RWPE2 (cell line): ENCODE results near the gene APOC1.

Experiments
- ATAC-seq: fragments of 200-7000 bp; cut with Tn5 transposase; 3 replicates; pipeline ENCODE4 v1.9.1; 2021; ENCODE audit warnings: low read depth
- DNase-seq: peaks from one replicate; pipeline ENCODE4 v3.0.0-alpha.2; 2020; ENCODE audit warnings: low spot score
- H3K27ac ChIP-seq: fragments of 450-650 bp; 2 replicates; pipeline ENCODE4 v1.5.1; 2017; ENCODE audit warnings: mild to moderate bottlenecking; ENCODE audit not compliant: poor library complexity, severe bottlenecking
- H3K27me3 ChIP-seq: fragments of 250-450 bp; sonication (Bioruptor Pico); 2 replicates; pipeline ENCODE4 v1.5.1; 2021; ENCODE audit warnings: mild to moderate bottlenecking, moderate library complexity; ENCODE audit not compliant: insufficient read depth, poor library complexity, severe bottlenecking
- H3K36me3 ChIP-seq: fragments of 250-450 bp; sonication (Bioruptor Pico); 2 replicates; pipeline ENCODE4 v1.5.1; 2020; ENCODE audit warnings: low read depth, mild to moderate bottlenecking, moderate library complexity
- H3K4me1 ChIP-seq: fragments of 250-450 bp; sonication (Bioruptor Pico); 2 replicates; pipeline ENCODE4 v1.5.1; 2021; ENCODE audit warnings: mild to moderate bottlenecking, moderate library complexity; ENCODE audit not compliant: insufficient read depth, poor library complexity, severe bottlenecking
- H3K4me3 ChIP-seq: fragments of 250-450 bp; sonication (Bioruptor Pico); 2 replicates; pipeline ENCODE4 v1.5.1; 2021; ENCODE audit warnings: mild to moderate bottlenecking, moderate library complexity; ENCODE audit not compliant: severe bottlenecking
- H3K9me3 ChIP-seq: fragments of 250-450 bp; sonication (Bioruptor Pico); 2 replicates; pipeline ENCODE4 v1.5.1; 2021; ENCODE audit warnings: mild to moderate bottlenecking, moderate library complexity; ENCODE audit not compliant: severe bottlenecking
- TF ChIP-seq, protein P1 (sequence below): fragments of 450-650 bp; IDR thresholded peaks from one replicate; pipeline ENCODE4 v1.5.1; 2017; ENCODE audit warnings: mild to moderate bottlenecking, moderate library complexity; ENCODE audit not compliant: poor library complexity, severe bottlenecking

The APOC1 gene

DNA sequence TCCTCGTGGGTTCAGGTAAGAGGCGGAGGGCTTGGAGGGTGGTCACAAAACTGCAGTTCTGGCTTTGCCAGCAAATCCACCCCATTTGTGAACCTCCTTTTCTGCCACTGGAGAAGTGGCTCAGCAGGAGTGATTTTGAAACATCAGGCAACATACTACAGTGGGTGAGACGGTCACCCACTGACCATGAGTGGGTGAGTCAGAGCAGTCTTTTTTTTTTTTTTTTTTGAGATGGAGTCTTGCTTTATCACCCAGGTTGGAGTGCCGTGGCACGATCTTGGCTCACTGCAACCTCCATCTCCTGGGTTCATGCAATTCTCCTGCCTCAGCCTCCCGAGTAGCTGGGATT lies 20.4 kb upstream of the APOC1 start:
- TF ChIP-seq, protein P1, sequence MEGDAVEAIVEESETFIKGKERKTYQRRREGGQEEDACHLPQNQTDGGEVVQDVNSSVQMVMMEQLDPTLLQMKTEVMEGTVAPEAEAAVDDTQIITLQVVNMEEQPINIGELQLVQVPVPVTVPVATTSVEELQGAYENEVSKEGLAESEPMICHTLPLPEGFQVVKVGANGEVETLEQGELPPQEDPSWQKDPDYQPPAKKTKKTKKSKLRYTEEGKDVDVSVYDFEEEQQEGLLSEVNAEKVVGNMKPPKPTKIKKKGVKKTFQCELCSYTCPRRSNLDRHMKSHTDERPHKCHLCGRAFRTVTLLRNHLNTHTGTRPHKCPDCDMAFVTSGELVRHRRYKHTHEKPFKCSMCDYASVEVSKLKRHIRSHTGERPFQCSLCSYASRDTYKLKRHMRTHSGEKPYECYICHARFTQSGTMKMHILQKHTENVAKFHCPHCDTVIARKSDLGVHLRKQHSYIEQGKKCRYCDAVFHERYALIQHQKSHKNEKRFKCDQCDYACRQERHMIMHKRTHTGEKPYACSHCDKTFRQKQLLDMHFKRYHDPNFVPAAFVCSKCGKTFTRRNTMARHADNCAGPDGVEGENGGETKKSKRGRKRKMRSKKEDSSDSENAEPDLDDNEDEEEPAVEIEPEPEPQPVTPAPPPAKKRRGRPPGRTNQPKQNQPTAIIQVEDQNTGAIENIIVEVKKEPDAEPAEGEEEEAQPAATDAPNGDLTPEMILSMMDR = no peak
- no peak overlapping the region for H3K27ac ChIP-seq

DNA sequence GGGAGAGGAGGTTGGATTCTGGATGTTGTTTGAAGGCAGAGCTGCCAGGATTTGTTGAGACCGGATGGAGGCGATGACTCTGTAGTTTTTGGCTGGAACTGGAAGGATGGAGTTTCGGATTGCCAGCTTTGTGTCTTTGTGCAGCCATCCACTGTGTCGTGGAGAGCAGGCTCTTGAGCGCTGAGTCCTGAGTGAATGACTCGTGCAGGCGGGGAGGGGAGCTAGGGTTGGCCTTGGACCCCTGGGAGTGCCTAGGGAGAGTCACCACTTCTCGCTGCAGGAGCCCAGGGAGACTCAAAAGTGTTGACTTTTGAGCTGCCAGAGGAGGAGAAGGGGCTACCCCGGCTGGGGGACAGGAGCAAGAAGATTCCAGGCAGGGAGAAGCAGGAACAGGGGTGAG lies 19.5 kb upstream of the APOC1 start:
- H3K36me3 ChIP-seq = peaks cover 64% of the 10 kb centered on the region
- no peak overlapping the region for H3K4me3 ChIP-seq
- H3K9me3 ChIP-seq = no peaks in the 10 kb centered on the region
- TF ChIP-seq, protein P1 = no peak
- ATAC-seq (no peak), DNase-seq (no peak)
- H3K27me3 ChIP-seq = no peaks in the 10 kb centered on the region
- no peak overlapping the region for H3K27ac ChIP-seq
- H3K4me1 ChIP-seq = peaks cover 1% of the 10 kb centered on the region

More for the DNA sequence above, 20.4 kb upstream of the APOC1 start:
- no peaks in the 10 kb centered on the region for H3K27me3 ChIP-seq
- H3K4me1 ChIP-seq = peaks cover 6% of the 10 kb centered on the region
- no peaks in the 10 kb centered on the region for H3K9me3 ChIP-seq
- H3K36me3 ChIP-seq = peaks cover 57% of the 10 kb centered on the region
- no peak overlapping the region for H3K4me3 ChIP-seq
- no peak for DNase-seq
- ATAC-seq = no peak

DNA sequence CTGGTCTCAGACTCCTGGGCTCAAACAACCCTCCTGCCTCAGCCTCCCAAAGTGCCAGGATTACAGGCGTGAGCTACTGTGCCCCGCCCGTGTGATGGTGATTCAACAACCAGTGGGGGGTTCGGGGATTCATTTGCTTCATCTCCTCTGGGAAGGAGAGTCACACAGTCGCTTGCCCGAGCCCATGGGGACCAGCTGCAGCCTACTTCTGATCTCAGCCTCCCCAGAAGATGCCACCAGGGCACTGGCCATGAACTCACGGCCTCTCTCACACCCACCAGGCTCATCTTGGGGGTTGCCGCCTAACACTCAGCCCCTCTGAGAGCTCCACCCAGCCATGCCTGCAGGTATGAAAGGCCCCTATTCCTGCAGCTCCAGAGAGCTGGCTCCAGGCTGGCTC lies 16.6 kb upstream of the APOC1 start:
- H3K36me3 ChIP-seq = peaks cover 86% of the 10 kb centered on the region
- ATAC-seq = no peak

DNA sequence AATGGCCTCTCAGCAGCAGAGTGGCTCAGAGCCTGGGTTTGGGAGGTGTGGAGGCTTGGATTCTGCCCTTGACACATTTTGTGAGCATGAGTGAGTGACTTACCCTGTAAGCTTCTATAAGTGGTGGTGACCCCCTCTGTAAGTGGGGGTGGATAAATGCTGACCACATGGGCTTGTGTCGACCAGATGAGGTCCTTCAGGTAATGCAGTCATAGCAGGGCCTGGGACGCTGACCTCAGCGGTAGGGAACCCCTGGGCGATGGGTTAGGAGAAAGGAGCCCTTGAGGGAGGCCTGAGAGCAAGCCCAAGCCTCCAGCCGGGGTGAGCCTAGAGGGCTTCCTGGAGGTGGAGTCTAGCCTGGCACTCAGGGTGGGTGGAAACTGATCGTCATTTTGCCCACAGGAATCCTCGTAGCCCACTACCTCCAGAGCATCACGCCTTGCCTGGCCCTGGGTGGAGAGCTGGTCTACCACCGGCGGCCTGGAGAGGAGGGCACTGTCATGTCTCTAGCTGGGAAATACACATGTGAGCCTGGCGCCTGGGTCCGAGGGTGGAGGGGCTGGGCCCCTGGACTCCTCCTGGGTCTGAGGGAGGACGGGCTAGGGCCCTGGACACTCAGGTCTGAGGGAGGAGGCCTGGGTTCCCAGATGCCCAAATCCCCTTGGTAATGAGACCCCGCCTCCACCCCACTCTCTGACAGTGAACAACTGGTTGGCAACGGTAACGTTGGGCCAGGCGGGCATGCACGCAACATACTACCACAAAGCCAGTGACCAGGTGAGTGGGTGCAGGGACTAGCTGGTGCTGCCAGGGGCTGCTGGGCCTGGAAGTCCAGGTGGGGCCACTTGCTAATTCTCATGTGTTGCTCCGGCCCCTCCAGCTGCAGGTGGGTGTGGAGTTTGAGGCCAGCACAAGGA lies 13.8 kb upstream of the APOC1 start:
- Histone ChIP-seq H3K27me3 (no peaks in the 10 kb centered on the region), H3K4me1 (no peaks in the 10 kb centered on the region), H3K36me3 (peaks cover 63% of the 10 kb centered on the region), H3K9me3 (no peaks in the 10 kb centered on the region), H3K4me3 (no peak overlapping the region), H3K27ac (no peak overlapping the region)
- ATAC-seq (no peak), DNase-seq (no peak)
- TF ChIP-seq, protein P1 = no peak

More for the DNA sequence above, 16.6 kb upstream of the APOC1 start:
- Histone ChIP-seq H3K27me3 (no peaks in the 10 kb centered on the region), H3K9me3 (no peaks in the 10 kb centered on the region), H3K4me1 (no peaks in the 10 kb centered on the region), H3K27ac (no peak overlapping the region), H3K4me3 (no peak overlapping the region)
- TF ChIP-seq, protein P1 = no peak
- no peak for DNase-seq

DNA sequence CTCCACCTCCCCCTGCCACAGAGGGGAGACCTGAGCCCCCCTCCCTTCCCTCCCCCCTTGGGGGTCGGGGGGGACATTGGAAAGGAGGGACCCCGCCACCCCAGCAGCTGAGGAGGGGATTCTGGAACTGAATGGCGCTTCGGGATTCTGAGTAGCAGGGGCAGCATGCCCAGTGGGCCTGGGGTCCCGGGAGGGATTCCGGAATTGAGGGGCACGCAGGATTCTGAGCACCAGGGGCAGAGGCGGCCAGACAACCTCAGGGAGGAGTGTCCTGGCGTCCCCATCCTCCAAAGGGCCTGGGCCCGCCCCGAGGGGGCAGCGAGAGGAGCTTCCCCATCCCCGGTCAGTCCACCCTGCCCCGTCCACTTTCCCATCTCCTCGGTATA lies 11.2 kb upstream of the APOC1 start:
- Histone ChIP-seq H3K4me3 (no peak overlapping the region), H3K36me3 (peaks cover 42% of the 10 kb centered on the region), H3K27ac (no peak overlapping the region), H3K27me3 (no peaks in the 10 kb centered on the region), H3K9me3 (no peaks in the 10 kb centered on the region), H3K4me1 (no peaks in the 10 kb centered on the region)
- DNase-seq (no peak), ATAC-seq (no peak)
- TF ChIP-seq, protein P1 = no peak
